Measurements from ENCODE around the gene ANKRD53.

The ANKRD53 gene

DNA sequence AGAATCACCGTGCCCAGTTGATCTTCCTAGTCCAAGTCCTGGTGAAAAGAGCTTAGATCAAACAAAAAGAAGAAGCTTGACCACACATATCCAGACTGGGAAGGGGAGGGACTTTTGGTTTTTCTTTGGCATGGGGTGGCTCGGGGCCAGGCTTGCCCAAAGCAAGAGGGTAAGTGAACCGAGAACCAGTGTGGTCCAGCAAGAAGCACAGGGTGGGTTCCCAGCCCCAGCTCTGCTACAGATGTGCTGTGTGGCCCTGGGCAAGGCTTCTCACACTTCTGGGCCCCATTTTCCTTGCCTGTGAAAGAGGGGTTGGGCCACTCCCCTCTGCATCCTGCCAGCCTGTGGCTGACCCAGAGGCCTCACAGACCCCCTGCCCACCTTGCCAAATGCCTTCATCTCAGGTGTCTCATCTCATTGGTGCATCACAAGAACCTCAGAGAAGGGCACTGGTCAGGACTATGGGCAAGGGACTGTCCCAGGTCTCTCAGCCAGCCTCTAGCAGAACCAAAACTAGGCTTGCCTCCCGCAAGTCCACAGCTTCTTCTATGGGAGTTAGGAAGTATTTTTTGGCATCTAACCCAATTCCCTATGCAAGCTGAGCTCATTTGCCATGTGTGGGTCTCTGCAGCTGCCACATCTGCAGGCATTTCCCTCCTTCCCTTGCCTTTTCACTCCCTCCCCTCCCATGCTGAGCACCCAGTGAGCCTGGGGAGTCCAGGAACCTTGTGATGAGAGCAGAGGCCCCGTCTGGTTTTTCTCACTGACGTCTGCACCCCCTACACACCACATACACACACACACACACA, 35.8 kb upstream of the ANKRD53 start:
- DNase-seq (ENCODE audit: low read depth in 1 of 2, low spot score in 1 of 2), result no peak

DNA sequence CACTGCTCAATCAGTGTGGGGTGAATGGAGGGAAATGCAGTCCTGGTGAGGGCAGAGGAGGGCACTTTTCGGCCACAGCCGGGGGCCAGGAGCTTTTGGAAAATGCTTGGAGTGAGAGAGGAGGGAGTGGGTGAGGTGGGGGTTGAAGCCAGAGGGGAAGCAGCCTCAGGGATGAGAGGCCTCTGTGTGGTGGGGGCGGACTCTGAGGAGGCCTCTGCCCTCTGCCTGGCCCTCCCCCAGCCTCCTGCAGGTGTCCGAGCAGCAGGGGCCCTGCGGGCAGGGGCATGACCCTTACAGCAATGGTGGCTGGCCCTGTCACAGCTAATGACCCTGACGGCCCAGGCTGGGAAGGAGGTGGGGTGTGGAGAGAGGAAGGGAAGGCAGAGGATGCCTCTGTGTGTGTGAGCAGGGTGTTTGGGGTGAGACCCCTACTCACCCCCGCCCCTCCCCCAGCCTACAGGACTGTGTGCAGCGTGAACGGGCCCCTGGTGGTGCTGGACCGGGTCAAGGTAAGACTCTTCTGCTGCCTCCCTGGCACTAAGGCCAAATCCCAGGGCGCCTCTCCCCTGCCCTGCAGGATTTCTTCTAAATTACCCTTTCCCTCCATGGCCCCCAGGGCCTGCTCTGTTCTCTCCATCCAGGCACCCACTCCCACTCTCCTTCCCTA, 35.1 kb upstream of the ANKRD53 start:
- DNase-seq (ENCODE audit: low read depth in 1 of 2, low spot score in 1 of 2), result no peak

DNA sequence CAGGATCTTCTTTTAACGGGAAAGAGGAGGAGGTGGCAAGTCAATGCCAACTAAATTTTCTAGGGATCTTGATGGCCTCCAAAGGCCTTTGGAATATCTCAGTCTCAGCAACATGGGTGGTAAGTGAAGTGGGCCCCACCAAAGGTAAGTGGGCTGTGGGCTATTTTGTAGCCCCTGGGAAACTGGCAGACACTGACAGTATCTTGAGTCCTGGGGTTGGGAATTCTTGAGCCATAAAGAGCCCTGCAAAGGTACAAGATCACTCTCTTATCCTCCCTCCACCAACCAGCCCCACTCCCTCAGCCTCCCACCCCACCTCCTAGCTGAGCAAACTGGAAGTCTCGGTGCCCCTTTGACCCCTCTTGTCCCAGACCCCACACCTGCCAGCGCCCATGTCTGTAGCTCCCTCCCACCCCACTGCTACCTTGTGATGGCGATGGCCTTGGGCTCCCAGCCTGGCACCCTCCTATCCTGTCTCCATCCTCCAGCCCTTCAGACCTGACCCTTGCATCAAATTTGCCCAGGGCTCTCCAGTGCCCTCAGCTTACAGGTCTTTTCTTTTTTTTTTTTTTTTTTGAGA, 34.2 kb upstream of the ANKRD53 start:
- no peak for DNase-seq (ENCODE audit: low read depth in 1 of 2, low spot score in 1 of 2)

DNA sequence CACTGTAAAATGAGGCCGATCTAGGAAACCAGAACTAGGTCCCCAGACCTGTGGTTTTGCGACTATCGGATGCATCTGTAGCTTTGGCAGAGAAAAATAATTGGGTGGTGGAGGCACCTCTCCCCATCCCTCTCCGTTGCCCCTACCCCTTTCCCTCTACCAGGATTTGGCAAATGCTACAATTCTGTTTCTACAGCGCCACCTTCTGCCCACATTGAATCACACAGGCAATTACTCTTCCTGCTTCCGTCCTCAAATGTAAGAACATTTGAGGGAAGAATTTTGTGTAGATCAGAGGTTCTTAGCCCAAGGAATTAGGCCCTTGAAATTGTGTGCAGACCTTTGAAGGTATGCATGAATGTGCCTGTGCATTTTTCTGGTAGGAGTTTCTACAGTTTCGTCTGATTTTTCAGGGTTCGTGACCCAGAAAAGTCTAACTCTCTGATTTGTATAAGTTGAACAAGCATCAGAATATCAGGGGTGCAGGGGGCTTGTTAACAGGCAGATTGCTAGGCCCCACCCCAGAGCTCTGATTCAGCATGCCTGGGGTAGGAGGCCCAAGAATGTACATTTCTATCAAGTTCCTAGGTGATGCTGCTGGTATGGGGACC, 31.5 kb upstream of the ANKRD53 start:
- no peak for DNase-seq (ENCODE audit: low read depth in 1 of 2, low spot score in 1 of 2)

DNA sequence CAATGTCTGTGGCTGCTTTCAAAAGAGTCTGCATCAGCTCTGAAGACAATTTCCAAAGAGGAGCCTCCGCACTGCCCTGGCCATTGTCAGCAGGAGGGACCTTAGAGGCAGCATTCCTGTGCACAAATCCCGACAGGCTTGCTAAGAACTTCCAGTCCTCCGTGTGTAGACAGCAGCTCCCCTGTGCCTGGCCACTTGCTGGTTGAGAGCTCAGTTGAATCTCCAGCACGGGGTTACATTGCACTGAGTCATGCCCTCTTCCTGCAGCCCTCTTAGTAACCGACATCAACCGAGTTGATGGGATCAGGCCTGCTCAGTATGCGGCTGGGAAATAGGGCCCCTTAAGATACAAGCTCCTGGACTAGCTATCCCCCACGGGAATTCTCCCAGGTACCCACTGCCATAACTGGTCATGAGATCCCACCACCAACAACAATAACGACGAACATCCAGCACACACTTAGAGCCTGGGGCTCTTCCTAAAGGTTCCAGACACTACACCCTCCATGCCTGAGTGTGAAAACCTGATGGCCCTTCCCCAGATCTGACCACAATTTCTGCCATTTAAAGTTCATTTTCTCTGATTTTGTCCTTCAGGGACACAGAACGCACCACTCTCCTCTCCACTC, 30.8 kb upstream of the ANKRD53 start:
- DNase-seq (ENCODE audit: low read depth in 1 of 2, low spot score in 1 of 2), result no peak

DNA sequence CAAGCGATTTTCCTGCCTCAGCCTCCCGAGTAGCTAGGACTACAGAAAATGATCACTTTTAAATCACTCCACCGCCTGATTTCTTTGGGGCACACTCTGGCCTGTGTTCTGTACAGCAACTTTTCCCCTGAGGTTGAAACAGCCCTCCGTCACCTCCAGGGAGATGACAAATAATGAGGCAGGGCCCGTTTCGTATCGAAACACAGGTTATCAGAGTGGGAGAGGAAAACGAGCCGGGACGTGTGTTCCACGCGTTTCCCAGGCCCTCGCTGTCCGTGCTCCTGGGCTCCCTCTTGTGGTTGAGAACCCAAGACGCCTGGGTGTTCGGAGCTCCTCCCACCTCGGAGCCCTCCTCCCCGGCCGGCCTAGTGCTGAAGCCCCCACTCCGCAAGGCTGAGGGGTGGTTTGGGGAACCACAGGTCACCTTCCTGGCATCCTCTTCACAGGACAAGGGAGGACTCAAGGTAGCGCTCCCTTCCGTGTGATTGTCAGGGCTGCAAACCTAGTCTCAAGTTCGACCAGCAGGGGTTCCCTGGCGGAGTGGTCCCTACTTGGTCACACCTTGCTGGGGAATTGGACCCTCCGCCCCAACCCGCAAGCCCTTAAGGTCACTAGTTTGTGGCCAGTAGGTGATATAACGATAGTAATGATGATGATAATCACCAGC, 30.0 kb upstream of the ANKRD53 start:
- peak; percentile 57 to 61 for DNase-seq (ENCODE audit: low read depth in 1 of 2, low spot score in 1 of 2)

DNA sequence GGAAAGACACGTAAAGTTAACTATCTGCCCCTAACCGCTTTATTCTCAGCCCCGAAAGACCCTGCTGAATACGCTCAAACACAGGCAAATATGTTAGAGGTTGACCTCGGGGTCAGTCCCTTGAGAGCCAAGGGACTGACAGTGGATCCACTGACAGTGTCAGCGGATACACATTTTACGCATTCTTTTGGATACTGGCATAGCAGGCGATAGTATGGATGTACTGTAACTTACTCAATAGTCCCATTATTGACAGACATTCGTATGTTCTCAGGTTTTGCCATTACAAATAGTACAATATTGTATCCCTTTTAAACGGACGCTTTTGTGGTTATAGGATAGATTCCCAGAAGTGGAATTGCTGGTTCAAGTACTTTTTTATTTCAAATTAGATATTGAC, 29.3 kb upstream of the ANKRD53 start:
- no peak for DNase-seq (ENCODE audit: low read depth in 1 of 2, low spot score in 1 of 2)

DNA sequence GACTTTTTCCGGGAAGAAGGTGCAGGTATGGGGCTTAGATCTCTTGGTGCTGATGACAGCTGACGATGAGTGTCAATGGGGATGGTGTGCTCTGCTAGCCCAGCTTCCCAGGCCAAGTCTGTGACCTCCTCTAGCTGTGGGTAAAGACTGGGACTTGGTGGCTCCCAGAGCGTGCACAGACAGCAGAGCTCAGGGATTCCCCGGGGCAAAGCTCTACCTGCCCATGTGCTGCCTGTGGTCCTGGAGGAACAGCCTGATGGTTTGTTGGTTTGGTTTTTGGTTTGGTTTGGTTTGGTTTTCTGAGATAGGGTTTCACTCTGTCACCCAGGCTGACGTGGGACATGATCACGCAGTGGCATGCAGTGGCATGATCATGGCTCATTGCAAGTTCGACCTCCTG, 23.5 kb upstream of the ANKRD53 start:
- DNase-seq (ENCODE audit: low read depth in 1 of 2, low spot score in 1 of 2), result no peak

DNA sequence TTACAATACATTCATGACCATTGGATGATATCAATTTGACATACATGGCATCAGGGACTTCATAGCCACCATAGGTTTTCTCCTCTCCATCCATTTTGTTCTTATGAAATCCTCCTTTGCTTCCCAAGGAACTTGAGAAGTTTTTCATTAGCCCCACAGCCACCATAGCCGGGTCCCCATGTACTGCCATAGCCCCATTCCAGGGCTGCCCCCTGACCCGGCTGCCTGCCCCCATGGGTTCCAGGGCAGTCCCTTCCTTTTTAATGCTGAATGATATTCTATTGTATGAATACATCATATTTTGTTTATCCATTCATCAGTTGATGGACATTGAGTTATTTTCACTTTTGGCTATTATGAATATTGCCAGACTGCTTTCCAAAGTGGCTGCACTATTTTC, 22.3 kb upstream of the ANKRD53 start:
- no peak for DNase-seq (ENCODE audit: low read depth in 1 of 2, low spot score in 1 of 2)

DNA sequence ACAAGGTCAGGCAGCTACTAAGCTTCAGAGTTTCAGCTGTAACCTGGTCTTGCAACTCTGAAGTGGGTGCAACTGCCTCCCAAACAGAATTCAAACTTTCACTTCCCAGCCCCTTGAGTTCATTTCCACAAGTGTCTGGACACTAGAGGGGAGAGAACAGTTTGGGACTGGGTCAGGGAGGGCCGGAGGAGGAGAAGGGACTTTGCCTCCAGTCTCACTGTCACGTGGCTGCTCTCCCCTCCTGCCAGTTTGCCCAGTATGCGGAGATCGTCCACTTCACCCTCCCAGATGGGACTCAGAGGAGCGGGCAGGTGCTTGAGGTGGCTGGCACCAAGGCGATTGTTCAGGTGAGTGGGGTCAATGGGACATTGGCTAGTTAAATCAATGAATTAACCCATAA, 20.6 kb upstream of the ANKRD53 start:
- DNase-seq (ENCODE audit: low read depth in 1 of 2, low spot score in 1 of 2), result no peak

DNA sequence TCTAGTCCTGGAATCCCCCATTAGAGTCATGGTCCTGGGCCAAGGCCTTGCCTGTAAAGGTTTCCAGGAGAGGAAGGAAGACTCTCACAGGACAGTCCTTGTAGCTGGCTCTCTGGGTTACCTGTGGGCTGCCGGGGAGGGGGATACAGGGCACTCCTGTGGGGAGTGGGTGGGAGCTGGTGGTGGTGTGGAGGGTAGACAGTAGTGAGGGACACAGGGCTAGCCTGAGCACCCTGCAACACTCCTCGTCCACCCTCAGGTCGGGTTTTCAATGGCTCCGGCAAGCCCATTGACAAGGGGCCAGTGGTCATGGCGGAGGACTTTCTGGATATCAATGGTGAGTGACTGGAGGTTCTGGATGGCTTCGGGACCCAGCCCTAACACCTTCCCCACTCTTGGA, 19.7 kb upstream of the ANKRD53 start:
- DNase-seq (ENCODE audit: low read depth in 1 of 2, low spot score in 1 of 2), result no peak

DNA sequence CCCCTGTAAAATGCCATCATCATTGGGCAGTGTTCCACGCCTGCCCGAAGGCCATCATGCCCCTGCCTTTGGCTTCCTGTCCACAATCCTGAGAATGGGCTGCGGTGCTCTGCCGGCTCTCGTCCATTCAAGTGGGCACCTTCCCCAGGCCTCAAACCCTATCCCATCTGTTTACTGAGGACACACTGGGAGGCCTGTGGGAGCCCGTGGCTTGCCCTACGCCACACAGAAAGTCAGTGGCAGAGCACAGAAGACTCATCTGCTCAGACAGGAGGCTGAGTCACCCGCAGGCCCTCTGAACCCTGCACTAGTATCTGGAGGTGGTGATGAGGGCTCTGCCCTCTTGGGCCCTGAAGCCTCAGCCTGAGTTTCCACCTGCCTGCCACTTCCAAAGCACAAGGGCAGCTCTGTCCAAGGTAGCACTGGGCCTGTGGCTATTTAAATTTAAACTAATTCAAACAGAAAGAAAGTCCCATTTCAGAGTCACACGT, 19.1 kb upstream of the ANKRD53 start:
- no peak for DNase-seq (ENCODE audit: low read depth in 1 of 2, low spot score in 1 of 2)

DNA sequence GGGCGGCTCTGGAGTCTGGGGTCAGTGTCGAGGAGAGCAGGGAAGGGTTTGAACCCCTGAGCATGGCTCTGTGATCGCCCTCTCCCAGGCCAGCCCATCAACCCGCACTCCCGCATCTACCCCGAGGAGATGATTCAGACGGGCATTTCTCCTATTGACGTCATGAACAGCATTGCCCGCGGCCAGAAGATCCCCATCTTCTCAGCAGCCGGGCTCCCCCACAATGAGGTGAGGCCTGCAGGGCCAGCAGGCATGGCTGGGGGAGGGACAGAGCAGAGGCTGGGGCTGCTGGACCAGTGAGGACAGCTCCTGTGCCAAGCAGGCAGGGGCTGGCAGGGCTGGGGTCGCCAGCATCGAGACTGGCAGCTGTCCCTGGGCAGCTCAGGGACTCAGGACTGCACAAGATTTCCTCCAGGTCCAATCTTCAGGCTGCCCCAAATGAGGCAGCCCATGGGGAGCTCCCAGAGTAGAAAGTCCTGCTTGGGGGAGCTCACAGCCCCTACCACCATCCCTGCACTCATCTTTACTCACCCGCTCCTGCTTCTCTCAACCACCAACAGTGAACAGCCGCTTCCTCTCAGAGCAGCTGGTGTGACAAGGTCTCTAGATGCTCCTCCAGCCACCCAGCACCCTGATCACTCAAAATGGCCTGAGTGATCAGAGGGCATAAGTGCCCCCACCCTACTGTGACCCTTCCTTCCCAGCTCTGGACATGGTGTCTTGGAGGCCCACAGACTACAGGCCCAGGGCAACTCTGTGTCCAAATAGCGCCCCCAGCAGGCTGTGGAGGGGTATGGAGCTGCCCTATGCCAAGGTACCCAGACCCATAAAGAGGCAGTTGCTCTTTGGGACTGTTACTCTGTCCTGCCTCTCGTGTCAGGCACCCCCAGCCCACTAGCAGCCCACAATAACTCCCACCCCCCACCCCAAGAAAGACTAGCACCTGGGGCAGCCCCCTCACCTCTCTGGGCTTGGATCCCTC, 18.3 kb upstream of the ANKRD53 start:
- no peak for DNase-seq (ENCODE audit: low read depth in 1 of 2, low spot score in 1 of 2)

DNA sequence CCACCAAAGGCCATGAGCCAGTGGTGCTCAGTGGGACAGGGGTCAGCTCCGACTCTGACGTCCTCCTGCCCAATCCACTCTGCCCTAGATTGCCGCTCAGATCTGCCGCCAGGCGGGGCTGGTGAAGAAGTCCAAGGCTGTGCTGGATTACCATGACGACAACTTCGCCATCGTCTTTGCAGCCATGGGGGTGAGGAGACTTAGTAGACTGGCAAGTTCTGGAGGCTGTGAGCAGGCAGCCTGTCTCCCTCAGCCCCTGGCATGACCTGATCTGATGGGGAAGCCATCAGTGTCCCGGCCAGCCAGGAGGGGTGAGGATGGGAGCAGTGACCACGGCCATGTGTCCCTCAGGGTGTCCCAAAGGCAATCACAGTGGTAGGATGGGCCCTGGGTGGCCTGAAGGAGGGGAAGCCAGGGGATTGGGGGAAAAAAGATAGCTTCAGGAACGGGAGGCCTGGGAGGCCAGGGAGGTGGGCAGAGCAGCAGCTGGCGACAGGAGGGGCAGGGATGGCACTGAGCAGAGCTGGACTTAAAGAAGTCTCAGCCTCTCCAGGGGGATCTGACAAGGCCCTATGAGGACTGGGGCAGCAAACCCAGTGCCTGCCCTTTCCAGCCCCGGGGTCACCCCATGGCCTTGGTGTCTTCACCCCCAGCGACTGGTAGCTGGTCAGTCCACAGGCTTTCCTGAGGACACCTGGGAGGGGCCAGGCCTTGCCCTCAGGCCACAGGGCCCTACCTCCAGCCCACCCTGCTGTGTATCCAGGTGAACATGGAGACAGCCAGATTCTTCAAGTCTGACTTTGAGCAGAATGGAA, 17.4 kb upstream of the ANKRD53 start:
- no peak for DNase-seq (ENCODE audit: low read depth in 1 of 2, low spot score in 1 of 2)

DNA sequence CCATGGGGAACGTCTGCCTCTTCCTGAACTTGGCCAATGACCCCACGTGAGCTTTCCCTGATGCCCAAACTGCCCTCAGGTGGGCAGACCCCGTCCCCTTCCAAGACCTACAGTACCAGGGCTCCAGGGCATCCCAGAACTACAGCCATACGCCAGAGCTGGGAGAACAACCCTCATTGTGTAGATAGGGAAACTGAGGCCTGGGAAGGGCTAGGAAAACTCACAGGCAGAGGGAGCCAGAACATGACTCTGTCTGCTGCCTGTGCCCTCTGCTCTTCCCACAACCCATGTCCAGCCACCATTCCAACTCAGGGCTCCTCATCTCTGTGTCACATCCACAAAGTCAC, 16.8 kb upstream of the ANKRD53 start:
- no peak for DNase-seq (ENCODE audit: low read depth in 1 of 2, low spot score in 1 of 2)

DNA sequence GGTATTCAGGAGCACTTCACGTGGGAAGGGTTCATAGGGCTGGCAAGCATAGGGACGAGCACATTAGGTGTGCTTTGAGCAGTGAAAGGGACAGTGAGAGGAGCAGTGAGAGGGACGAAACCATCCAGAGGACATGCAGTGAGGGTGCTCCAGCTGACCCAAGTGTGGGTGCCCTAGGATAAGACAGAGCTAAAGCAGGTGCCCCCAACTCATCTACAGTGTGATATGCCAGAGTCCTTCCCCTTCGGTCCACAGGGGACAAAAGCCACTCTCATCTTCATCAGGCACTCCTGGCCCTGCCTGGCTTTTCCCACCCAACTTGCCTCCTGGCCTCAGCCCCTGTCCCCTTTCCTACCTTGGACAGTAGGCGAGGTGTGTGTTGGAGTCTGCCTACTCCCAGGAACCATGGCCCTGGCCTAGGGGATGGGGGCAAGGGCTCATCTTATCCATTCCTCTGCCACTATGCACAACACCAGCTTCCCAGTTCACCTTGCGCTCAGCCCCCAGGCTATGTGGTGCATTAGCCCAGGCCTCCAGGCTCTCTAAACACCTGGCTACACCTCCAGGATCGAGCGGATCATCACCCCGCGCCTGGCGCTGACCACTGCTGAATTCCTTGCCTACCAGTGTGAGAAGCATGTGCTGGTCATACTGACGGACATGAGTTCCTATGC, 16.1 kb upstream of the ANKRD53 start:
- DNase-seq (ENCODE audit: low read depth in 1 of 2, low spot score in 1 of 2), result no peak

DNA sequence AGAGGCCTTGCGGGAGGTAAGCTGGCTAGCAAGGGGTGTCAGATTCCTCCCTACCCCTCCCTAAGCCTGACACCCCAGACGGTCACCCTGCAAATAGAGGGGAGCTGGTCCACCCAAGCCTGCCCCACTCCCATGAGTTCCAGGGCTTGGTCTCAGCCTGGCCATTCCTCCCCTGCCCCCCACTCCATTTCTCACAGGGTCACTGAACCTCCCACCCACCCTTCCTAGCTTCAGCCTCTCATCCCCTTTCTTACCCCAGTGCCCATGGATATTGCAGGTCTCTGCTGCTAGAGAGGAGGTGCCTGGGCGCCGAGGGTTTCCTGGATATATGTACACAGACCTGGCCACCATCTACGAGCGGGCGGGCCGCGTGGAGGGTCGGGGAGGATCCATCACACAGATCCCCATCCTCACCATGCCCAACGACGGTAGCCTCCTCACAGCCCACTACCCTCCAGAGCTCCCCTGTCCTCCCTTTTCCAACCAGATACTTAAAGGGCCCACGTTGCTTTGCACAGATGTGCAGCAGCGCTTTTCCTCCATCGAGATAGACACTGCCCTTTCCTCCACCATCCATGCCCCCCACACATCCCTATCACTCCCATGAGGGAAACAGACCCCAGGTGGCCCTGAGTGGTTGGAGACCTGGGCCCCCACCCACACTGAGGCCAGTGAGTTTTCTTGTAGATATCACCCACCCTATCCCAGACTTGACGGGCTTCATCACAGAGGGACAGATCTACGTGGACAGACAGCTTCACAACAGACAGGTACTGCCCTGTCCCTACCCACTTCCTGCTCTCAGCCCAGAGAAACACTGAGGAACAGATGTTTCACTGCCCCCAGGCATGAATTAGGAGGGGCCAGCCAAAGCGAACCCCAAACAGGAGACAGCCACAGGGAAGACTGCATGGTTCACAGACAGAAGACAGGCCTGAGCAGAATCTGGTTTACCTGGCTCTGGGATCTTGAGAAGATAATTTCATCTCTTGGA, 15.2 kb upstream of the ANKRD53 start:
- no peak for DNase-seq (ENCODE audit: low read depth in 1 of 2, low spot score in 1 of 2)

Measured in activated T-helper 1 cell treated with anti-CD3 and anti-CD28 coated beads, Interleukin-2, amount 50 U/mL, for 16 hours (primary cell).